BLaER1 (cell line): Measurements from ENCODE around the gene GAL3ST2.
"Not testable (repeated sequence)": the region's sequence is repeated elsewhere in the genome, so short reads cannot be mapped to it uniquely, and the experiment has no call there.

Experiments used
- H3K27ac ChIP-seq: shearing (Covaris generic); formaldehyde crosslinking; 2 replicates; pipeline ENCODE4 v1.8.1; 2022
- H3K27me3 ChIP-seq: shearing (Covaris generic); formaldehyde crosslinking; 2 replicates; pipeline ENCODE4 v1.8.1; 2022
- H3K36me3 ChIP-seq: shearing (Covaris generic); formaldehyde crosslinking; 2 replicates; pipeline ENCODE4 v1.8.1; 2022
- H3K4me1 ChIP-seq: shearing (Covaris generic); formaldehyde crosslinking; 2 replicates; pipeline ENCODE4 v1.8.1; 2022
- H3K4me2 ChIP-seq: shearing (Covaris generic); formaldehyde crosslinking; 2 replicates; pipeline ENCODE4 v1.8.1; 2022
- H3K4me3 ChIP-seq: shearing (Covaris generic); formaldehyde crosslinking; 2 replicates; pipeline ENCODE4 v1.8.1; 2022
- H3K9ac ChIP-seq: shearing (Covaris generic); formaldehyde crosslinking; 2 replicates; pipeline ENCODE4 v1.8.1; 2022
- H3K9me3 ChIP-seq: shearing (Covaris generic); formaldehyde crosslinking; 2 replicates; pipeline ENCODE4 v1.8.1; 2022
- H4K20me1 ChIP-seq: shearing (Covaris generic); formaldehyde crosslinking; 2 replicates; pipeline ENCODE4 v1.8.1; 2022
- Cebpa-rat ChIP-seq: shearing (Covaris generic); IDR thresholded peaks from 2 replicates; pipeline ENCODE4 v1.8.1; 2022

The GAL3ST2 gene

GRCh38 chr2:241827394-241827793, 50.8 kb downstream of the GAL3ST2 start:
- H3K4me1 ChIP-seq = peaks cover 13% of the 10 kb centered on the region
- no peaks in the 10 kb centered on the region for H4K20me1 ChIP-seq
- H3K4me3 ChIP-seq = no peak overlapping the region
- H3K36me3 ChIP-seq = no peaks in the 10 kb centered on the region
- TF ChIP-seq Cebpa-rat = no peak
- no peak overlapping the region for H3K27ac ChIP-seq
- peaks cover 34% of the 10 kb centered on the region for H3K9me3 ChIP-seq
- no peak overlapping the region for H3K4me2 ChIP-seq
- no peaks in the 10 kb centered on the region for H3K27me3 ChIP-seq
- no peak overlapping the region for H3K9ac ChIP-seq

- Histone ChIP-seq H3K27me3 (no peaks in the 10 kb centered on the region), H3K27ac (no peak overlapping the region), H3K4me2 (no peak overlapping the region), H3K36me3 (no peaks in the 10 kb centered on the region), H3K4me3 (no peak overlapping the region), H3K9ac (no peak overlapping the region), H3K9me3 (peaks cover 9% of the 10 kb centered on the region), H3K4me1 (no peaks in the 10 kb centered on the region), H4K20me1 (no peaks in the 10 kb centered on the region)
- TF ChIP-seq Cebpa-rat = no peak
Observed at GRCh38 chr2:241833101-241833663, 56.6 kb downstream of the GAL3ST2 start.

- not testable (repeated sequence) for H3K9ac ChIP-seq, H3K4me1 ChIP-seq, H3K9me3 ChIP-seq, H3K36me3 ChIP-seq, H3K4me3 ChIP-seq, H3K27me3 ChIP-seq, H4K20me1 ChIP-seq, H3K4me2 ChIP-seq, H3K27ac ChIP-seq
Observed at GRCh38 chr2:241833756-241834526, 57.3 kb downstream of the GAL3ST2 start.

GRCh38 chr2:241834527-241835210, 58.0 kb downstream of the GAL3ST2 start:
- TF ChIP-seq Cebpa-rat = no peak
- H3K27ac ChIP-seq = no peak overlapping the region
- H3K4me3 ChIP-seq = no peak overlapping the region
- H3K27me3 ChIP-seq = no peaks in the 10 kb centered on the region
- no peak overlapping the region for H3K9ac ChIP-seq
- no peak overlapping the region for H3K4me2 ChIP-seq
- H3K36me3 ChIP-seq = no peaks in the 10 kb centered on the region
- no peaks in the 10 kb centered on the region for H3K4me1 ChIP-seq
- H3K9me3 ChIP-seq = peaks cover 9% of the 10 kb centered on the region; the same call in 1 of the 2 replicates
- no peaks in the 10 kb centered on the region for H4K20me1 ChIP-seq

- Histone ChIP-seq H3K27me3 (no peaks in the 10 kb centered on the region), H3K4me2 (no peak overlapping the region), H3K9me3 (peaks cover 9% of the 10 kb centered on the region; the same call in 1 of the 2 replicates)
Observed at GRCh38 chr2:241835611-241836010, 59.0 kb downstream of the GAL3ST2 start.

GRCh38 chr2:241836292-241836691, 59.7 kb downstream of the GAL3ST2 start:
- Histone ChIP-seq H3K9me3 (peaks cover 9% of the 10 kb centered on the region; the same call in 1 of the 2 replicates), H3K4me1 (peaks cover 14% of the 10 kb centered on the region), H4K20me1 (no peaks in the 10 kb centered on the region), H3K4me2 (no peak overlapping the region), H3K9ac (no peak overlapping the region), H3K27ac (no peak overlapping the region), H3K4me3 (no peak overlapping the region), H3K27me3 (no peaks in the 10 kb centered on the region), H3K36me3 (no peaks in the 10 kb centered on the region)
- no peak for TF ChIP-seq Cebpa-rat

More at GRCh38 chr2:241835611-241836010, 59.0 kb downstream of the GAL3ST2 start:
- Histone ChIP-seq H3K4me3 (no peak overlapping the region), H3K9ac (no peak overlapping the region), H3K4me1 (peaks cover 7% of the 10 kb centered on the region), H3K36me3 (no peaks in the 10 kb centered on the region), H3K27ac (no peak overlapping the region), H4K20me1 (no peaks in the 10 kb centered on the region)
- no peak for TF ChIP-seq Cebpa-rat

- H3K27me3 ChIP-seq = no peaks in the 10 kb centered on the region
- no peak overlapping the region for H3K27ac ChIP-seq
- H3K4me2 ChIP-seq = no peak overlapping the region
- H3K9me3 ChIP-seq = peaks cover 9% of the 10 kb centered on the region; the same call in 1 of the 2 replicates
- peaks cover 24% of the 10 kb centered on the region for H3K4me1 ChIP-seq
- no peak for TF ChIP-seq Cebpa-rat
- H3K36me3 ChIP-seq = no peaks in the 10 kb centered on the region
- no peaks in the 10 kb centered on the region for H4K20me1 ChIP-seq
- no peak overlapping the region for H3K9ac ChIP-seq
- no peak overlapping the region for H3K4me3 ChIP-seq
Observed at GRCh38 chr2:241837197-241837965, 60.8 kb downstream of the GAL3ST2 start.

- no peaks in the 10 kb centered on the region for H3K27me3 ChIP-seq
Observed at GRCh38 chr2:241841181-241842066, 64.8 kb downstream of the GAL3ST2 start.

GRCh38 chr2:241842067-241842415, 65.4 kb downstream of the GAL3ST2 start:
- Histone ChIP-seq H3K4me2 (no peak overlapping the region; the same call in 1 of the 2 replicates), H3K27ac (no peak overlapping the region), H3K4me1 (peaks cover 61% of the 10 kb centered on the region), H4K20me1 (no peaks in the 10 kb centered on the region), H3K9ac (no peak overlapping the region), H3K9me3 (no peaks in the 10 kb centered on the region), H3K4me3 (no peak overlapping the region), H3K27me3 (no peaks in the 10 kb centered on the region), H3K36me3 (no peaks in the 10 kb centered on the region)
- no peak for TF ChIP-seq Cebpa-rat

More at GRCh38 chr2:241841181-241842066, 64.8 kb downstream of the GAL3ST2 start:
- H3K4me2 ChIP-seq = peak overlapping the region; percentile 43
- no peak overlapping the region for H3K4me3 ChIP-seq
- no peak overlapping the region for H3K27ac ChIP-seq
- peaks cover 59% of the 10 kb centered on the region for H3K4me1 ChIP-seq
- no peak overlapping the region for H3K9ac ChIP-seq
- H3K36me3 ChIP-seq = no peaks in the 10 kb centered on the region
- H4K20me1 ChIP-seq = no peaks in the 10 kb centered on the region
- no peaks in the 10 kb centered on the region; the same call in 1 of the 2 replicates for H3K9me3 ChIP-seq
- TF ChIP-seq Cebpa-rat = no peak
